OCI-LY7 (cell line): ENCODE measurements around the gene HDAC7. TPM values are rescaled to one million over a fixed set of nuclear protein-coding genes. Genes with fewer than 3 reads are reported as not detected.
A peak's percentile ranks its signal among the peaks of the same experiment; 100 is the strongest.

ENCODE experiments used
- BruUV-seq: library from RNA; stranded (reverse); fragments of 400-500 nt; replicated peaks from 2 replicates; lab custom pipeline; 2021; lab: Mats Ljungman, UMichigan
- CTCF ChIA-PET: fragments of 300-600 bp; sonication (Branson Sonifier 250); formaldehyde crosslinking; loops from one replicate; lab custom pipeline; 2022; ENCODE audit warnings: antibody characterized with exemption; ENCODE audit not compliant: unreplicated experiment; lab: Charles Lee
- POLR2A ChIA-PET: fragments of 300-600 bp; sonication (Branson Sonifier 250); formaldehyde crosslinking; loops from one replicate; lab custom pipeline; 2022; ENCODE audit warnings: antibody characterized with exemption; lab: Charles Lee
- DNase-seq: peaks from one replicate; pipeline ENCODE4 v3.0.0-alpha.2; 2015; ENCODE audit warnings: low spot score
- H2AFZ ChIP-seq: fragments of 200-600 bp; sonication (generic), shearing (Covaris generic); 2 replicates; pipeline ENCODE4 v1.6.1; 2014; ENCODE audit warnings: mild to moderate bottlenecking, antibody characterized with exemption, low read length, moderate library complexity
- H3K27ac ChIP-seq: fragments of 200-600 bp; sonication (generic); 2 replicates; pipeline ENCODE4 v1.5.1; 2014; ENCODE audit warnings: mixed run types, low read depth, mild to moderate bottlenecking, moderate library complexity, low read length, inconsistent platforms; ENCODE audit not compliant: poor library complexity, severe bottlenecking
- H3K36me3 ChIP-seq: fragments of 200-600 bp; sonication (generic); 2 replicates; pipeline ENCODE4 v1.6.1; 2014; ENCODE audit warnings: mild to moderate bottlenecking, antibody characterized with exemption, low read length, moderate library complexity, mixed read lengths; ENCODE audit not compliant: insufficient read depth
- H3K4me1 ChIP-seq: fragments of 200-600 bp; sonication (generic); 2 replicates; pipeline ENCODE4 v1.5.1; 2014; ENCODE audit warnings: mild to moderate bottlenecking, low read length; ENCODE audit not compliant: insufficient read depth, poor library complexity, severe bottlenecking
- H3K4me2 ChIP-seq: fragments of 200-600 bp; sonication (generic); 2 replicates; pipeline ENCODE4 v1.6.1; 2014; ENCODE audit warnings: mild to moderate bottlenecking, low read length
- H3K4me3 ChIP-seq: fragments of 200-600 bp; sonication (generic); 2 replicates; pipeline ENCODE4 v1.5.1; 2014; ENCODE audit warnings: mild to moderate bottlenecking, low read depth, low read length; ENCODE audit not compliant: poor library complexity, severe bottlenecking
- H3K79me2 ChIP-seq: fragments of 200-600 bp; sonication (generic); 2 replicates; pipeline ENCODE4 v1.6.1; 2016; ENCODE audit warnings: low read depth, mild to moderate bottlenecking, low read length, moderate library complexity, mixed read lengths; ENCODE audit not compliant: insufficient read depth
- H3K9me2 ChIP-seq: fragments of 200-600 bp; sonication (generic); 2 replicates; pipeline ENCODE4 v1.6.1; 2016; ENCODE audit warnings: mild to moderate bottlenecking, low read length, mixed read lengths; ENCODE audit not compliant: insufficient read depth
- H3K9me3 ChIP-seq: fragments of 200-600 bp; sonication (generic); 2 replicates; pipeline ENCODE4 v1.6.1; 2014; ENCODE audit warnings: mild to moderate bottlenecking, mixed run types, low read length, mixed read lengths
- H4K20me1 ChIP-seq: fragments of 200-600 bp; sonication (generic); 2 replicates; pipeline ENCODE4 v1.6.1; 2014; ENCODE audit warnings: mild to moderate bottlenecking, antibody characterized with exemption, low read length, moderate library complexity, mixed read lengths; ENCODE audit not compliant: insufficient read depth
- EZH2phosphoT487 ChIP-seq: fragments of 200-600 bp; sonication (generic); IDR thresholded peaks from 2 replicates; pipeline ENCODE4 v1.6.1; 2018; ENCODE audit warnings: low read depth, borderline replicate concordance, mild to moderate bottlenecking, mixed run types, antibody characterized with exemption, low read length, moderate library complexity, mixed read lengths
- intact Hi-C: fragments of 100-400 bp; cut with micrococcal nuclease; formaldehyde crosslinking; loops from one replicate; pipeline ENCODE4 v1.10.0; 2022; ENCODE audit not compliant: unreplicated experiment
- total RNA-seq, 2 experiments: library from RNA; depleted of rRNA in 1 of 2; stranded (reverse); fragments of >200 nt in 1 of 2; shearing (Covaris generic) in 1 of 2; gene quantifications; 2 replicates each; pipeline ENCODE4 v1.2.3, GENCODE V29; 2014 to 2022
- TF ChIP-seq, protein P1 (sequence below): fragments of 200-600 bp; sonication (generic); conservative IDR thresholded peaks from 2 replicates; pipeline ENCODE4 v1.5.1; 2014; ENCODE audit warnings: mild to moderate bottlenecking, antibody characterized with exemption, low read length, moderate library complexity, mixed read lengths

HDAC7 gene
- total RNA-seq, 2 experiments from 2014 or later = 45.9 to 131 TPM

- no peak overlapping the region for H3K4me3 ChIP-seq
- H4K20me1 ChIP-seq = no peaks in the 10 kb centered on the region
- ChIA-PET CTCF (interaction anchor here (0.7 to 10.0 kb wide), 9 partner anchors 21 to 132 kb away, joined by 3 to 133 read pairs (median 13); no protein-coding TSS in a partner anchor), POLR2A (interaction anchor here (0.9 to 14.2 kb wide), 6 partner anchors 10 to 97 kb away, joined by 3 to 342 read pairs (median 6); partner anchors contain the start of gene HDAC7)
- BruUV-seq = no TSS peak
- peaks cover 41% of the 10 kb centered on the region for H3K4me1 ChIP-seq
- H3K9me2 ChIP-seq = no peaks in the 10 kb centered on the region
- H3K79me2 ChIP-seq = no peaks in the 10 kb centered on the region
- H3K9me3 ChIP-seq = no peaks in the 10 kb centered on the region
- intact Hi-C loops = loop anchor here (5.0 kb wide), 1 partner anchor 187 kb away; no protein-coding TSS in a partner anchor
- DNase-seq = no peak
- H3K36me3 ChIP-seq = no peaks in the 10 kb centered on the region
- no peak overlapping the region for H2AFZ ChIP-seq
- TF ChIP-seq, protein P1, sequence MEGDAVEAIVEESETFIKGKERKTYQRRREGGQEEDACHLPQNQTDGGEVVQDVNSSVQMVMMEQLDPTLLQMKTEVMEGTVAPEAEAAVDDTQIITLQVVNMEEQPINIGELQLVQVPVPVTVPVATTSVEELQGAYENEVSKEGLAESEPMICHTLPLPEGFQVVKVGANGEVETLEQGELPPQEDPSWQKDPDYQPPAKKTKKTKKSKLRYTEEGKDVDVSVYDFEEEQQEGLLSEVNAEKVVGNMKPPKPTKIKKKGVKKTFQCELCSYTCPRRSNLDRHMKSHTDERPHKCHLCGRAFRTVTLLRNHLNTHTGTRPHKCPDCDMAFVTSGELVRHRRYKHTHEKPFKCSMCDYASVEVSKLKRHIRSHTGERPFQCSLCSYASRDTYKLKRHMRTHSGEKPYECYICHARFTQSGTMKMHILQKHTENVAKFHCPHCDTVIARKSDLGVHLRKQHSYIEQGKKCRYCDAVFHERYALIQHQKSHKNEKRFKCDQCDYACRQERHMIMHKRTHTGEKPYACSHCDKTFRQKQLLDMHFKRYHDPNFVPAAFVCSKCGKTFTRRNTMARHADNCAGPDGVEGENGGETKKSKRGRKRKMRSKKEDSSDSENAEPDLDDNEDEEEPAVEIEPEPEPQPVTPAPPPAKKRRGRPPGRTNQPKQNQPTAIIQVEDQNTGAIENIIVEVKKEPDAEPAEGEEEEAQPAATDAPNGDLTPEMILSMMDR = no peak
- no peak for TF ChIP-seq EZH2phosphoT487
- no peak overlapping the region for H3K27ac ChIP-seq
- H3K4me2 ChIP-seq = no peak overlapping the region
Observed at GRCh38 chr12:47839214-47839876, 19.6 kb upstream of the HDAC7 start.

DNA sequence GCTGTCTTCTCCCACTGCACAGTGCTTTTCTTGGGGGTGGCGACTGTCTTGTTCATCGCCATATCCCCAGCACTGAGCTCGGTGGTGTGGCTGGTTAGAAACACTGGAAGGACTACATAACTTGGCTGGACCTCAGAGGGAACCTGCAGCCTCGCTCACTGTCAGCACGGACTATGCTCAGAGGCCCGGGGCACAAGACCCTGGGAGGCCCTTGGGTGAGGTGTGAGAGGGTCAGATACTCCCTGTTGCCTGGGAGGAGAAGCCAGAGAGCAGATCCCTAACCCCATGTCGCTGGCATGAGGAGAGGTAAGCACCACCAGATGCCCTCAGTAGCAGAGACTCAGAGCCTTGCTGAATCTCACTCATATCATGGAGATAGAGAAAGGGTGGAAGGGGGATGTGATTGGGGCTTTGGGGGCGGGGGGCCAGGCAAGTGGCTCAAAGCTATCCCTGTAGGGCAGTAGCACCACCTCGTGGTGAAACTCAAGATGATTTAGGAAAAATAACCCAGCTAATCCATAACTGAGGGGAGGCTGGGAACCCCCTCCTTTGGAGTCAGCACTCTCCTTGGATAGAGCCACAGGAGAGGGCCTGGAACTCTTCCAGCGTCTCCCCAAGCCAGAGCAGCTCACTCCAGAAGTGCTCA, 18.7 kb upstream of the HDAC7 start:
- no TSS peak for BruUV-seq
- Histone ChIP-seq H3K27ac (no peak overlapping the region), H3K79me2 (no peaks in the 10 kb centered on the region), H2AFZ (no peak overlapping the region; the same call in 1 of the 2 replicates), H3K9me2 (no peaks in the 10 kb centered on the region), H3K9me3 (no peaks in the 10 kb centered on the region), H3K4me3 (no peak overlapping the region), H3K36me3 (no peaks in the 10 kb centered on the region), H3K4me1 (peaks cover 51% of the 10 kb centered on the region), H3K4me2 (no peak overlapping the region), H4K20me1 (no peaks in the 10 kb centered on the region)
- TF ChIP-seq, protein P1 = peak; percentile 81
- no peak for TF ChIP-seq EZH2phosphoT487
- CTCF ChIA-PET = interaction anchor here (0.6 to 10.0 kb wide), 9 partner anchors 9 to 96 kb away, joined by 3 to 133 read pairs (median 13); no protein-coding TSS in a partner anchor
- DNase-seq = peak; percentile 67
- POLR2A ChIA-PET = interaction anchor here (0.9 to 14.2 kb wide), 6 partner anchors 9 to 96 kb away, joined by 3 to 342 read pairs (median 6); partner anchors contain the start of gene HDAC7
- intact Hi-C loops = loop anchor here (1.0 to 5.0 kb wide), 3 partner anchors 96 to 186 kb away; no protein-coding TSS in a partner anchor
